ENCODE results near the gene SOST. TPM values are rescaled to one million over a fixed set of nuclear protein-coding genes. Genes with fewer than 3 reads are reported as not detected.

SOST gene
- total and polyA plus RNA-seq, 12 donors, result 0.03 to 0.14 TPM; not detected in 10

- WGBS, 2 donors, result 7 to 8% methylated on average over 3 of the region's 3 CpGs
- peaks cover 0 to 3% (median 0%) of the 10 kb centered on the region in 11 donors for H3K9me3 ChIP-seq
- peak in 6 of 8 donors; percentile 59 to 81 (median 70) for ATAC-seq
- H3K36me3 ChIP-seq, result no peaks in the 10 kb centered on the region
- no peak overlapping the region for H3K27ac ChIP-seq
- intact Hi-C loops (cut with DNase I), result no loop called here
- no peak overlapping the region for H3K4me3 ChIP-seq
- DNase-seq, result no peak
- peaks cover 0 to 10% (median 0%) of the 10 kb centered on the region in 9 donors for H3K4me1 ChIP-seq
- TF ChIP-seq, protein P1, sequence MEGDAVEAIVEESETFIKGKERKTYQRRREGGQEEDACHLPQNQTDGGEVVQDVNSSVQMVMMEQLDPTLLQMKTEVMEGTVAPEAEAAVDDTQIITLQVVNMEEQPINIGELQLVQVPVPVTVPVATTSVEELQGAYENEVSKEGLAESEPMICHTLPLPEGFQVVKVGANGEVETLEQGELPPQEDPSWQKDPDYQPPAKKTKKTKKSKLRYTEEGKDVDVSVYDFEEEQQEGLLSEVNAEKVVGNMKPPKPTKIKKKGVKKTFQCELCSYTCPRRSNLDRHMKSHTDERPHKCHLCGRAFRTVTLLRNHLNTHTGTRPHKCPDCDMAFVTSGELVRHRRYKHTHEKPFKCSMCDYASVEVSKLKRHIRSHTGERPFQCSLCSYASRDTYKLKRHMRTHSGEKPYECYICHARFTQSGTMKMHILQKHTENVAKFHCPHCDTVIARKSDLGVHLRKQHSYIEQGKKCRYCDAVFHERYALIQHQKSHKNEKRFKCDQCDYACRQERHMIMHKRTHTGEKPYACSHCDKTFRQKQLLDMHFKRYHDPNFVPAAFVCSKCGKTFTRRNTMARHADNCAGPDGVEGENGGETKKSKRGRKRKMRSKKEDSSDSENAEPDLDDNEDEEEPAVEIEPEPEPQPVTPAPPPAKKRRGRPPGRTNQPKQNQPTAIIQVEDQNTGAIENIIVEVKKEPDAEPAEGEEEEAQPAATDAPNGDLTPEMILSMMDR (IDR thresholded peaks at IDR 0.05), result no peak
- no peaks in the 10 kb centered on the region for H3K27me3 ChIP-seq
Observed at GRCh38 chr17:43791589-43791988, 33.0 kb upstream of the SOST start.

GRCh38 chr17:43790311-43790940 is 31.8 kb upstream of the SOST start:
- Histone ChIP-seq H3K27ac (no peak overlapping the region), H3K4me1 (peaks cover 0 to 10% (median 0%) of the 10 kb centered on the region in 9 donors), H3K4me3 (no peak overlapping the region), H3K36me3 (no peaks in the 10 kb centered on the region), H3K9me3 (peaks cover 0 to 3% (median 0%) of the 10 kb centered on the region in 11 donors), H3K27me3 (no peaks in the 10 kb centered on the region)
- TF ChIP-seq, protein P1 (IDR thresholded peaks at IDR 0.05), result peak in 1 of 9 donors; percentile 9
- WGBS, 2 donors, result 85 to 90% methylated on average over 14 of the region's 14 CpGs
- DNase-seq, result no peak
- ATAC-seq, result peak in 3 of 8 donors; percentile 14 to 58 (median 29)
- intact Hi-C loops (cut with DNase I), result no loop called here

DNA sequence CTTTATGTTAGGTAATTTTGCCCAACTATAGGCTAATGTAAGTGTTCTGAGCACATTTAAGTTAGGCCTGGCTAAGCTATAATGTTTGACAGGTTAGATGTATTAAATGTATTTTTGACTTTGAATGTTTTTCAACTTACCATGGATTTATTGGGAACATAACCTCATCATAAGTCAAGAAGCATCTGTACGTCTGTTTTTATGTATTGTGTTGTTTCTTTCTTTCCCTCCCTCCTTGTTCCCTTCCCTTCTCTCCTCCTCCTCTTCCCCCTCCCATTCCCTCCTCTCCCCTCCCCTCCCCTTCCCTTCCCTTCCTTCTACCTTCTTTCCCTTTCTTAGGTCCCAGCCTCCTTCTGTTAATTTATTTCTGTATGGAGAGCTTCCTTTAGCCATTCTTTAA is 30.9 kb upstream of the SOST start:
- no peak overlapping the region for H3K27ac ChIP-seq
- H3K4me3 ChIP-seq, result no peak overlapping the region
- DNase-seq (no peak), ATAC-seq (no peak)
- no peaks in the 10 kb centered on the region for H3K27me3 ChIP-seq
- intact Hi-C loops (cut with DNase I), result loop anchor here in 2 of 10 donors (10.0 kb wide), 1 partner anchor 55 kb away; the partner anchor contains the start of gene CD300LG (in 2 of the 2)
- peaks cover 0 to 3% (median 0%) of the 10 kb centered on the region in 11 donors for H3K9me3 ChIP-seq
- TF ChIP-seq, protein P1 (IDR thresholded peaks at IDR 0.05), result no peak
- peaks cover 0 to 10% (median 0%) of the 10 kb centered on the region in 9 donors for H3K4me1 ChIP-seq
- WGBS, 2 donors, result 80 to 96% methylated on average over 1 of the region's 1 CpG
- H3K36me3 ChIP-seq, result no peaks in the 10 kb centered on the region

DNA sequence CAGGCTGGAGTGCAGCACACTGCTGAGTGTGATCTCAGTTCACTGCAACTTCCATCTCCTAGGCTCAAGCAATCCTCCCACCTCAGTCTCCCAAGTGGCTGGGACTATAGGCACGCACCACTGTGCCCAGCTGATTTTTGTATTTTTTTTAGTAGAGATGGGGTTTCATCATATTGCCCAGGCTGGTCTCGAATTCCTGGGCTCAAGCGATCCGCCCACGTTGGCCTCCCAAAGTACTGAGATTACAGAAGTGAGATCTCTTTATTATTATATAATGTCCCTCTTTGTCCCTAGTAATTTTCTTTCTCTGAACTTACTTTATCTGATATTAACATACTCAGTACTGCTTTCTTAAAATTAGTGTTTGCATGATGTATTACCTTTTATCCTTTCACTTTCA is 29.9 kb upstream of the SOST start:
- H3K4me1 ChIP-seq, result peaks cover 0 to 13% (median 0%) of the 10 kb centered on the region in 9 donors
- 88% methylated on average over 5 of the region's 5 CpGs for WGBS, 2 donors
- H3K27ac ChIP-seq, result no peak overlapping the region
- intact Hi-C loops (cut with DNase I), result loop anchor here in 2 of 10 donors (10.0 kb wide), 1 partner anchor 56 kb away; the partner anchor contains the start of gene CD300LG (in 2 of the 2)
- TF ChIP-seq, protein P1 (IDR thresholded peaks at IDR 0.05), result no peak
- ATAC-seq, result no peak
- H3K9me3 ChIP-seq, result peaks cover 0 to 3% (median 0%) of the 10 kb centered on the region in 11 donors
- H3K36me3 ChIP-seq, result no peaks in the 10 kb centered on the region
- no peak overlapping the region for H3K4me3 ChIP-seq
- no peak for DNase-seq
- H3K27me3 ChIP-seq, result no peaks in the 10 kb centered on the region
